ENCODE results near the gene AHI1.

The AHI1 gene

DNA sequence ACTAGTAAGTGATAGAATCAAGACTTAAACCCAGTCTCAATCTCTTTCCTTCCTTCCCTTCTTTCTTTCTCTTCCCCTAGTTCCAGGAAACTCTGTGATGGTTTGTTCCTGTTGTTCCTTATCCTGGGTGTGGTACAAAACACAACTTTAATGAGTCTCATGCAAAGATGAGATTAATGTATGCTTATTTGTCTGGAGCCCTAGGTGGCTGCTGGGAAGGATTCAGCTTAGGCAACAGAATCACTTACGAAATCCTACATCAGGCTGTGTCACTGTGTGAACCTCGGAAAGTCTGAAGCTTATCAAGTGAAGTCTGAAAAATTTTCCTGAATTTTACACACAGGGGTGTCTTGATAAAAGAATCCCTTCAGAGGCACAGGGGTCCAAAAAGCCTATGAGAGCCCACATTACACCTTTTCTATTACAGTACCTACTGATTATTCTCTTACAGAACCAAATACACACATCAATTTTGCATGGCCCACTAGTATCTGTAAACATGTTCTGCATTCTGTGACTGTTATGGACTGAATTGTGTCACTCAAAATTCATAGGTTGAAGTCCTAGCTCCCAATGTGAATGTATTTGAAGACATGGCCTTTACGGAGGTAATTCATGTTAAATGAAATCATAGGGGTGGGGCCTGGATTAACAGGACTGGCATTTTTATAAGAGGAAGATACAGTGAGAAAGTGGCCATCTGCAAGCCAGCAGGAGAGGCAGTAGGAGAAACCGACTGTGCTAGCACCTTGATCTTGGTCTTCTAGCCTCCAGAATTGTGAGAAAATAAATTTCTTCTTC, 171.7 kb downstream of the AHI1 start:
- DNase-seq = no peak

GRCh38 chr6:135324531-135324930, 173.0 kb downstream of the AHI1 start:
- DNase-seq = no peak

- DNase-seq = no peak
Measured at GRCh38 chr6:135323979-135324378, 173.6 kb downstream of the AHI1 start.

GRCh38 chr6:135323202-135323668, 174.3 kb downstream of the AHI1 start:
- DNase-seq = no peak

DNA sequence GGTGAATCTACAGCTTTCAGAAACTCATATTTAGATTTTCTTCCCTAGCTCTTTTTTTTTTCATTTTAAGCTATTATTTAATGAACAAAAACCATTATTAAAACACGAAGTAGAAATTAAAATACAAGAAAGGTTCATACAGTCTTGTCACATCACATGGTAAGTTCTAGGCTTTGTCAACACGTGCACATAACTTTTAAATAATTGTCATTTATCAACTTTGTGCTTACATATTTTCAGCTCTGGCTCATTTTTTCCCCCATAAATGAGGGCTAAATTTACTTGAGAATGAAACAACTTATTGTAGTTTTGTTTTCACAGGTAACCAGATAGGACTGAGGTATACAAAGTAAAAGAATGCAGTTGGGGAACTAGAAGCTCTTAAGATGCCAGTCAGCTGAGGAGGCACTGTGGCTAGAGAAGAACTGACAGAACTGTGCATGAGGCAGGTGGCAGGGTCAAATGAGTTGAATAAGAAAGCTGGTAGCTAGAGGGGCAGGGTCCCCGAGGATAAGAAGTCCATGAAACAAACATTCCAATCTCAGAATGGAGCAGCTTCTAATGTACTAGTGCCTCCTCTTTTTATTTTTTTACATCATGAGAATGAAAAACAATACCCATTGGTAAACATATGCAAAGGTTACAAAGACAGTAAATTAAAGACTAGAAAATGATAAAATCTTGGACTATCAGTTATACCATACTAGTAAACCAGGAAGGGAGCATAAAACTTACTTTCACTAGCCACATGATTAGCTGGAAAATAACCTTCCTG, 174.9 kb downstream of the AHI1 start:
- DNase-seq = no peak

GRCh38 chr6:135320721-135321621, 176.6 kb downstream of the AHI1 start:
- DNase-seq = no peak

- DNase-seq = no peak
Measured at GRCh38 chr6:135319819-135320218, 177.7 kb downstream of the AHI1 start.

DNA sequence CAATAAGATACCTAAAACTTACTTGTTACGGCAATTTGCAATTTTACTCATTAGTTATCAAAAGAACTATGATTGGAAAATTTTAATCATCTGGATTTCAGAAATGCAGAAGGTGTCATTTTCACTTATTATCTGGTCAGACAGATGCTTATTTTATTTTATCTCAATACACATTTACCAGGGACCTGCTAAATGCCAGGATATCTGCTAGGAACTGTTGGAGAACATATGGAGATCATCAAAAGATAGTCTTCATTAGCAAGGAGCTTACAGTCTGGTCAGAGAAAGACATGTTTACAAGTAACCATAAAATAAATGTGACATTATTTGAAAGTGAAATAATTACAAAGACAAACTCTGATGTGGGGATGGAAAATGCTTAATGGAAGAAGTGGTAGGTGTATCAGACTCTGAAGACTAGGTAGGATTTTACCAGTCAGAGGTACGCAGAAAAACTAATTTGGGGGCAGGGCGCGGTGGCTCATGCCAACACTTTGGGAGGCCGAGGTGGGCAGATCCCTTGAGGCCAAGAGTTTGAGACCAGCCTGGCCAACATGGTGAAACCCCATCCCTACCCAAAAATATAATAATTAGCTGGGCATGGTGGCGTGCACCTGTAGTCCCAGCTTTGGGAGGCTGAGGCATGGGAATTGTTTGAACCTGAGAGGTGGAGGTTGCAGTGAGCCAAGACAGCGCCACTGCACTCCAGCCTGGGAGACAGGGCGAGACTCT, 178.6 kb downstream of the AHI1 start:
- no peak for DNase-seq

DNA sequence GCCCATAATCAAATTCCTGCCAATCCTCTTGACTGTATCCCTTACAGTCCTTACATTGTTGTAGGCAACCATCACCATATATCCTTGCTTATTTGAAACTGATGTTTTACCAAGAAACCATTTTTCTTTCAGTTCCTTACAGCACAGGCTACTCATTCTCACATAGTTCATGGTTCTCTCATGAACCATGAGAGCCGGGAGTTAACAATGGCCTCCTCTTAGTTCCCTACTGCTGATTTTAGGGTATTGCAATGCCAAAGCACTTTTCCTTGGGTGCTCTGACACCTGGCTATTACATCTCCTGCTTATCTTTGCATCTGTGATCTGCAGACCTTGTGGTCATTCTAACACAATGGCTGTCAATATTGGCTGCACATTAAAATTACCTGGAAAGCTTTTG, 183.0 kb downstream of the AHI1 start:
- DNase-seq = no peak

GRCh38 chr6:135311446-135312200, 185.9 kb downstream of the AHI1 start:
- DNase-seq = peak in 1 of 14 donors; percentile 10

DNA sequence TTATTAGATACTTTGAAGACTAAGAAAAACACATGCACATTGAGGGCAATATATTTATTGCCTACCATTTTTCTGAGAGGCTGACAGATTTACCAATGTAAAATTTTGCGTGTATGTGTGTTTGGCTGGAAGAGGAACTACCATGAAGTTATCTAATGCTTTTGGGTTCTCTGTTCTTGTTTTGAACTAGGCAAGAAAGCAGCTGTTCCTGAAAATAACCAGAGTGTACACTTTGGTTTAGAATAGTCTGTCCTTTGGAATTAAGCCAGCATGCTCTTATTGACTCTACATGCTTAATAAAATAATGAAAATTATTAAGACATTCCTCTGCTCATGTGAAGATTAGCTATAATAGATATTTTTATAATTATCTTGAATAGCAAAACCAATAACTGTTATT, 187.2 kb downstream of the AHI1 start:
- no peak for DNase-seq

DNA sequence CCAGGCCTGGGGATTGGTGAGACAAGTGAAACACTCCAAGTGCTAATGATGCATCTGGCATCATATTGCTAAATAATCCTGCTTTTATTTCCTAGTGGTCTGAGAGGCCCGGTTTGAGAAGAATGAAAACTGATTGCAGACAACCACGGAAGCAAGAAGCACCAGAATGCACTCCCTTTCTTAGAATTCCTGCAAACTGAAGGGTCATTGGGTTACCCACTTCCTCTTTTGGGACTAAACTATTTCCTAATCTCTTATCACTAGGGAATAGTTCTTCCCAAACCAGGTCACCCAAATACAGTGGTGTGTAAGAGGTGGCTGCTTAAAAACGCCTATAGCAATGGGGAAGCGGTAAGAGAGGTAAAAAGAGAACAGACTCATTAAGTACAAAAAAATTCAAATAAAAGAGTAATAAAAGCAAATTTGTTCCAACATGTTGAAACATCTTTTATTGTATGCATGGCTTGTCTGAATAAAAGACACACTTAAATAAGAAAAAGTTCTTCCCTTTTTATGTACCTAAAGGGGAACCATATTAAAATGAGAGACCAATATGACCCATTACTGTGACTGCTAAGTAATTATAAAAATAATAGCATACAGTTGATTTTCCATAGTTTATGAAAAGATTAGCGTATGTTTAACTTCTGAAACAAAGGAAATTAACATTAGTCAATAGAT, 190.7 kb downstream of the AHI1 start:
- DNase-seq = no peak

GRCh38 chr6:135306166-135306565, 191.4 kb downstream of the AHI1 start:
- no peak for DNase-seq

GRCh38 chr6:135305684-135306083, 191.9 kb downstream of the AHI1 start:
- DNase-seq = no peak

- no peak for DNase-seq
Measured at GRCh38 chr6:135304883-135305282, 192.7 kb downstream of the AHI1 start.

- no peak for DNase-seq
Measured at GRCh38 chr6:135301304-135301703, 196.2 kb downstream of the AHI1 start.

GRCh38 chr6:135300576-135300975, 197.0 kb downstream of the AHI1 start:
- DNase-seq = no peak

DNA sequence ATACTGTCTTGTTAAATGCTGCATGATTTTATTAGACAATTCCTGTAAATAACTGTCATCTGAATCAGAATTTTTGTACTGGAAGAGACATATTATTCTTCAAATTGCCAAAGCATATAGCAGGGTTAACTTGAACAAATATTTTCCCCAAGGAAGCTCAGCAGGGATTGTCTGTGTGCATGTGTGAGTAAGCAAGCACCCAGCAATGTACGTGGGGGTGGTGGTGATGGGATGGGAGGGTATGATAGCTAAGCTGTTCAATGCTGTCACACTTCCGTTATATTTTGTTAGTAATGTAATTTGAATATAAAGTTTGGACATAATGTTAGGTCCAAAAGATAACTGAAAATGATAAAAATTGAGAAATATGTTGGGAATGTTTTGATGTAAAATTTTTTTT, 198.3 kb downstream of the AHI1 start:
- DNase-seq = no peak

GRCh38 chr6:135298455-135298854, 199.1 kb downstream of the AHI1 start:
- DNase-seq = no peak

- no peak for DNase-seq
Measured at GRCh38 chr6:135296715-135297114, 200.8 kb downstream of the AHI1 start.

DNA sequence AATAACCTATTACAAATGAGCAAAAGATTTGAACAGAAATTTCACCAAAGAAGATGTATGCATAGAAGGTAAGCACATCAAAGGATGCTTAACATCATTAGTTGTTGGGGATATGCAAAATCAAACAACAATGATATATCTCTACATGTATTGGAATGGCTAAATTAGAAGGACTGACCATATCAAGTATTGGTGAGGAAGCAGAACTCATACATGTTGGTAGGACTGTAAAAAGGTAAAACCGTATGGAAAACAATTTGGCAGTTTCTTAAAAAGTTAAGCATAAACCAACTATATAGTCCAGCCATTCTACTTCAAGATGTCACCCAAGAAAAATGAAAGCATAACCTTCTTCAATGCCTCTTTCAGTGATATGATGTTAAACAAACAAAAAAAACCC, 202.5 kb downstream of the AHI1 start:
- DNase-seq = no peak
